GM12891 (cell line): ENCODE data around the gene COL4A1.

Experiments used
- PAX5 ChIP-seq: IDR thresholded peaks from 2 replicates; pipeline ENCODE4 v1.6.1; 2011; ENCODE audit warnings: low read length, moderate library complexity, mild to moderate bottlenecking; ENCODE audit not compliant: insufficient read depth, severe bottlenecking
- POLR2A ChIP-seq: IDR thresholded peaks from 2 replicates; pipeline ENCODE4 v1.6.1; 2011; ENCODE audit warnings: low read depth, low read length, control low read depth
- POLR2AphosphoS5 ChIP-seq: IDR thresholded peaks from 2 replicates; pipeline ENCODE4 v1.6.1; 2011; ENCODE audit warnings: low read depth, low read length, control low read depth
- SPI1 ChIP-seq: IDR thresholded peaks from 2 replicates; pipeline ENCODE4 v1.6.1; 2011; ENCODE audit warnings: low read depth, low read length, control low read depth
- TAF1 ChIP-seq: IDR thresholded peaks from 2 replicates; pipeline ENCODE4 v1.6.1; 2011; ENCODE audit warnings: low read depth, low read length, control low read depth

DNA sequence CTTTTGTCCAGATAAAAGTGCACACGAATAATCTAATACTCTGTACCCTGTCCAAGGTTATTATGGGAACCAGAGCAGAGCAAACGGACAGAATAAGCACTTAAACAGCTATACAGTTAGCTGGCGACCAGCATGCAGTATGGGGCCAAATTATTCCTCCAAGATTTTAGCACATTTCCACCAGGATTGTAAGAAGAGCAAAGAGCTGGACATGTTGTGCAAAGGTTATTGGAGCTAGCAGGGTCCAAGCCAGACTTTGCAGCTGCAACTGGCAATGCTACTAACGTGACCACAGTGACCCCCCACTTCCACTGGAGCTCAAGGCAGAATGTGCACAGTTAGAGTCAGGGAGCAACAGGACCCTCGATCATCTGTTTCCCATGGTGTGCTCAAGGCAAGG is 89.9 kb downstream of the COL4A1 start:
- no peak for TF ChIP-seq POLR2A
- no peak for TF ChIP-seq POLR2AphosphoS5
- TF ChIP-seq TAF1: no peak
- TF ChIP-seq PAX5: no peak
- TF ChIP-seq SPI1: no peak
